Testis (tissue), 3 donors: ENCODE results near the gene CDH4. TPM values are rescaled to one million over a fixed set of nuclear protein-coding genes. Genes with fewer than 3 reads are reported as not detected.

Source experiments
- DNase-seq: peaks from one replicate; pipeline ENCODE4 v3.0.0-alpha.2; 2019
- H3K27ac ChIP-seq, 2 donors: fragments of 200-600 bp; sonication (generic); one replicate each; pipeline ENCODE4 v1.5.1; 2019
- H3K27me3 ChIP-seq: fragments of 200-600 bp; sonication (generic); one replicate; pipeline ENCODE4 v1.5.1; 2019
- H3K36me3 ChIP-seq: fragments of 200-600 bp; sonication (generic); one replicate; pipeline ENCODE4 v1.5.1; 2017; ENCODE audit warnings: low read depth; ENCODE audit errors: missing control alignments
- H3K4me1 ChIP-seq: fragments of 200-600 bp; sonication (generic); one replicate; pipeline ENCODE4 v1.5.1; 2019
- H3K4me3 ChIP-seq, 2 donors: fragments of 200-600 bp; sonication (generic); one replicate each; pipeline ENCODE4 v1.5.1; 2017 to 2019
- H3K9me3 ChIP-seq: fragments of 200-600 bp; sonication (generic); one replicate; pipeline ENCODE4 v1.5.1; 2017
- CTCF ChIP-seq, 3 experiments: fragments of 450-650 bp in 2 of 3; fragments of 200-600 bp in 1 of 3; sonication (generic) in 1 of 3; IDR thresholded peaks; one replicate each; pipeline ENCODE4 v1.5.1; 2016 to 2019; ENCODE audit warnings: antibody characterized with exemption in 3 of 3, mild to moderate bottlenecking in 2 of 3, moderate library complexity in 1 of 3
- POLR2A ChIP-seq: fragments of 450-650 bp; IDR thresholded peaks from one replicate; pipeline ENCODE4 v1.6.1; 2017; ENCODE audit warnings: antibody characterized with exemption, mild to moderate bottlenecking, moderate library complexity
- WGBS, 2 donors: methylation state at CpG; one replicate each; pipeline ENCODE4 v1.1.5; 2018; 5-methylcytosine and 5-hydroxymethylcytosine counted together
- intact Hi-C: fragments of 100-400 bp; cut with DNase I; formaldehyde crosslinking; loops from one replicate; pipeline ENCODE4 v1.15.1; 2023; ENCODE audit warnings: low total_unique reads
- polyA plus RNA-seq: library from polyadenylated mRNA; stranded (reverse); fragments of 350-450 nt; fragmentation: Illumina TruSeq; extraction: RNeasy Lipid Tissue Mini Kit (QIAGEN cat#74804); gene quantifications from one replicate; pipeline ENCODE4 v1.2.3, GENCODE V29; 2014; ENCODE audit warnings: low read depth, low replicate concordance; ENCODE audit not compliant: insufficient read depth
- total RNA-seq, 2 donors: library from RNA; depleted of rRNA; stranded (reverse); fragments of >200 nt; gene quantifications; one replicate each; pipeline ENCODE4 v1.2.3, GENCODE V29; 2016

The CDH4 gene
- total and polyA plus RNA-seq, 3 donors from 2014 or later = 1.4 to 3.3 (median 1.9) TPM

DNA sequence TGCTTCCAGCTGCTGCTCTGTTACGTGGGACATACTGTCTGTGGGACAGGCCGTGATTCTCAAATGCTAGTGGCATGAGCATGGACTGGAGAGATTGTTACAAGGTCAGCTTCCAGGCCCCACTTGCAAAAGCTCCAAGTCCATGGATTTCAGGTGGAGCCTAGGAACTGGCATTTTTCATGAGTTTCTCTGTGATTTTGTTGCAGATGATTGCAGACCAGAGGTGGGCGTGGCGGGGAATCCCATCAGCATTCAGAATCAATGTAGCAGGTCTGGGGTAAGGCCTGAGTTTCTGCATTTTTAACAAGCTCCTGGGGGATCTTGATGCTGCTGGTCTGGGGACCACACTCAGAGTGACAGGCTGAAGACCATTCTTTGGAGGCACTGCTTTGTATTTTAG lies 2.4 kb upstream of the CDH4 start:
- no peak for TF ChIP-seq POLR2A
- no peak for TF ChIP-seq CTCF (IDR thresholded peaks at IDR 0.05)
- no peaks in the 10 kb centered on the region for H3K36me3 ChIP-seq
- no peak overlapping the region for H3K4me3 ChIP-seq
- no peak for DNase-seq
- H3K27me3 ChIP-seq = no peaks in the 10 kb centered on the region
- intact Hi-C loops = no loop called here
- no peaks in the 10 kb centered on the region for H3K9me3 ChIP-seq
- no peaks in the 10 kb centered on the region for H3K4me1 ChIP-seq
- H3K27ac ChIP-seq = no peak overlapping the region
- WGBS, 2 donors = 68 to 77% methylated on average over 4 of the region's 4 CpGs

GRCh38 chr20:61252601-61253263 lies 671 bp downstream of the CDH4 start:
- DNase-seq = no peak

GRCh38 chr20:61253264-61253639 lies 1.2 kb downstream of the CDH4 start:
- H3K4me3 ChIP-seq = peak overlapping the region; percentile 36 to 38
- intact Hi-C loops = no loop called here
- WGBS, 2 donors = 2% methylated on average over 48 of the region's 51 CpGs; no CpG with 5 or more reads in 1 of the 2 donors
- no peaks in the 10 kb centered on the region for H3K9me3 ChIP-seq
- no peaks in the 10 kb centered on the region for H3K36me3 ChIP-seq
- no peaks in the 10 kb centered on the region for H3K4me1 ChIP-seq
- TF ChIP-seq POLR2A = no peak
- no peak for TF ChIP-seq CTCF (IDR thresholded peaks at IDR 0.05)
- H3K27me3 ChIP-seq = no peaks in the 10 kb centered on the region
- no peak overlapping the region for H3K27ac ChIP-seq
- DNase-seq = no peak

More at GRCh38 chr20:61252601-61253263, 671 bp downstream of the CDH4 start:
- Histone ChIP-seq H3K9me3 (no peaks in the 10 kb centered on the region), H3K4me3 (peak overlapping the region; percentile 29 to 36), H3K27me3 (no peaks in the 10 kb centered on the region), H3K27ac (no peak overlapping the region), H3K4me1 (no peaks in the 10 kb centered on the region), H3K36me3 (no peaks in the 10 kb centered on the region)
- no peak for TF ChIP-seq POLR2A
- no peak for TF ChIP-seq CTCF (IDR thresholded peaks at IDR 0.05)
- intact Hi-C loops = no loop called here
- WGBS, 2 donors = 1% methylated on average over 42 of the region's 87 CpGs; no CpG with 5 or more reads in 1 of the 2 donors

GRCh38 chr20:61253640-61254511 lies 1.8 kb downstream of the CDH4 start:
- peak overlapping the region; percentile 36 to 38 for H3K4me3 ChIP-seq

More at GRCh38 chr20:61253640-61254511, 1.8 kb downstream of the CDH4 start:
- no peaks in the 10 kb centered on the region for H3K27me3 ChIP-seq
- no peaks in the 10 kb centered on the region for H3K36me3 ChIP-seq
- no peaks in the 10 kb centered on the region for H3K4me1 ChIP-seq
- TF ChIP-seq CTCF (IDR thresholded peaks at IDR 0.05) (no peak), POLR2A (no peak)
- 7 to 8% methylated on average over 16 to 62 of the region's 62 CpGs for WGBS, 2 donors
- H3K27ac ChIP-seq = no peak overlapping the region
- no peaks in the 10 kb centered on the region for H3K9me3 ChIP-seq
- DNase-seq = peak; percentile 17
- intact Hi-C loops = no loop called here
